GM21786 (cell line): ENCODE data around the gene ERBB4.

Source experiments
- ATAC-seq: cut with Tn5 transposase; IDR thresholded peaks from one replicate; pipeline ENCODE4 v1.9.1; 2021; ENCODE audit not compliant: unreplicated experiment

Gene ERBB4

GRCh38 chr2:212538305-212539071, at the start of gene ERBB4:
Gene ERBB4 (minus strand): TSS chr2:212538802. CDS start chr2:212538530, 272 bp downstream.
- ATAC-seq: no peak

- no peak for ATAC-seq
Measured at GRCh38 chr2:212580117-212580516, 41.5 kb upstream of the ERBB4 start.

- ATAC-seq: no peak
Measured at GRCh38 chr2:212556296-212556695, 17.7 kb upstream of the ERBB4 start.

GRCh38 chr2:212554233-212554632, 15.6 kb upstream of the ERBB4 start:
- no peak for ATAC-seq

GRCh38 chr2:212549941-212550340, 11.3 kb upstream of the ERBB4 start:
- no peak for ATAC-seq

GRCh38 chr2:212549463-212549862, 10.9 kb upstream of the ERBB4 start:
- no peak for ATAC-seq

GRCh38 chr2:212548455-212548819, 9.8 kb upstream of the ERBB4 start:
- ATAC-seq: peak; percentile 39

GRCh38 chr2:212547716-212548454, 9.3 kb upstream of the ERBB4 start:
- no peak for ATAC-seq

GRCh38 chr2:212546669-212547068, 8.1 kb upstream of the ERBB4 start:
- no peak for ATAC-seq

GRCh38 chr2:212540341-212540740, 1.7 kb upstream of the ERBB4 start:
- ATAC-seq: no peak

GRCh38 chr2:212539072-212539880, 674 bp upstream of the ERBB4 start:
- no peak for ATAC-seq

- no peak for ATAC-seq
Measured at GRCh38 chr2:212537726-212538304, 787 bp downstream of the ERBB4 start.

- no peak for ATAC-seq
Measured at GRCh38 chr2:212536817-212537725, 1.5 kb downstream of the ERBB4 start.

- ATAC-seq: no peak
Measured at GRCh38 chr2:212535996-212536816, 2.4 kb downstream of the ERBB4 start.

GRCh38 chr2:212534336-212534735, 4.3 kb downstream of the ERBB4 start:
- ATAC-seq: no peak

- ATAC-seq: no peak
Measured at GRCh38 chr2:212532585-212532984, 6.0 kb downstream of the ERBB4 start.

- ATAC-seq: no peak
Measured at GRCh38 chr2:212532087-212532486, 6.5 kb downstream of the ERBB4 start.

GRCh38 chr2:212531499-212531898, 7.1 kb downstream of the ERBB4 start:
- ATAC-seq: no peak

- no peak for ATAC-seq
Measured at GRCh38 chr2:212530991-212531390, 7.6 kb downstream of the ERBB4 start.
